Stimulated activated CD4-positive, alpha-beta T cell treated with anti-CD3 and anti-CD28 coated beads, Interleukin-2, amount 100 ng/mL, for 4 hours (primary cell): ENCODE results near the gene TJP3.

ENCODE experiments used
- DNase-seq: peaks from one replicate; pipeline ENCODE4 v3.0.0-alpha.2; 2020; ENCODE audit warnings: low read depth

The TJP3 gene

DNA sequence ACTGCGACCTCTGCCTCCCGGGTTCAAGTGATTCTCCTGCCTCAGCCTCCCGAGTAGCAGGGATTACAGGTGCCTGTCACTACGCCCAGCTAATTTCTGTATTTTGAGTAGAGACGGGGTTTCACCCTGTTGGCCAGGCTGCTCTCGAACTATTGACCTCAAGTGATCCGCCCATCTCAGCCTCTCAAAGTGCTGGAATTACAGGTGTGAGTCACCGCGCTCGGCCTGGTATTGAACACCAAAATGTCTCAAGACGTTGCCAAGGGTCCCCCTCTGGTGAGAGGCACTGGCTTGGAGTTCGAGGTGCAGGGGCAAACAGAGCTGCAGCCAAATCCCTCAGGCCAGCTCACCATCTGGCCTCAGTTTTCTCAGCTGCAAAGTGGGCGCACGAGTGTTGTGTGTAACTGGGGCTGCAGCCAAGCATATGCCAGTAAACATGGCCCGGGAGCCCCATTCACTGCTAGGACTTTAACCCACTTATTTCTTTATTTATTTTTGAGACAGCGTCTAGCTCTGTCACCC, 8.0 kb downstream of the TJP3 start:
- no peak for DNase-seq

DNA sequence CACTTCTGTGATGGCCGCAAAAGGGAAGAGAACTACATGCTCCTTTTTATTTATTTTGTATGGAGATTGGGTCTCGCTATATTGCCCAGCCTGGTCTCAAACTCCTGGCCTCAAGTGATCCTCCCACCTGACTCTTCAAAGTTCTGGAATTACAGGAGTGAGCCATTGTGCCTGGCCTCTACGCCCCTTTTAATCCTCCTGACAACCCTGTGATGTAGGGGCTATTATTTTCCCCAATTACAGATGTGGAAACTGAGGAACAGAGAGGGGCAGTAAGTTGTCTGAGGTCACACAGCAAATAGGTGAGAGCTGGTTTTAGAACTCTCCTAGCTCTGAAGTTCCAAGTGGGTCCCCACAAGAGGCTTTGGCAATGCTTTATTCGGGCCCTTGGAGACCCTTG, 11.7 kb downstream of the TJP3 start:
- no peak for DNase-seq

DNA sequence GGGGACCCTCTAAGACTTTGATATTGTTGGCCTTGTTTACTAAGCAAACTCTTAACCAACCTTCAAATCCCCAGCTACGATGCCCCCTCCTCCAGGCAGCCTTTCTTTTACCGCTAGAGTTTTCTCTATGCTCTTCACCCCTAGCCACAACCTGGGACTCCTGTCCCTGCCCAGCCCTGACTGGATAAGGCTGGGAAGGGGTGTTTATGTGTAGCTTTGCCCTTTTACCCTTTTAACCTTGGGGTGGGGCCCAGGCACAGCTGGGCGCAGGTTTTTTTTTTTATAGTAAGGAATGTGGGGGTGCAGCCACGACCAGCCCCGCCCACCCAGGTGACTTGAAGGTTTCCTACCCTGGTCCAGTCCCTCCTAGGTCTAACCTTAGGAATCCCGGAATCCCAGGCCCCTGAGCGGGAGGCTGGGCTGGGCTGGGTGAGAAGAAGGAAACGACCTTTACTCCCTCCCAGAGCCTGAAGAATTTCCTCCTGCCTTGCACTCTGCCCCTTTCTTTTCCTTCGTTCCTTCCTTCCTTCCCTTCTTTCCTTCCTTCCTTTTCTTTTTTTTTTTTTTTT, 12.2 kb downstream of the TJP3 start:
- DNase-seq: no peak

DNA sequence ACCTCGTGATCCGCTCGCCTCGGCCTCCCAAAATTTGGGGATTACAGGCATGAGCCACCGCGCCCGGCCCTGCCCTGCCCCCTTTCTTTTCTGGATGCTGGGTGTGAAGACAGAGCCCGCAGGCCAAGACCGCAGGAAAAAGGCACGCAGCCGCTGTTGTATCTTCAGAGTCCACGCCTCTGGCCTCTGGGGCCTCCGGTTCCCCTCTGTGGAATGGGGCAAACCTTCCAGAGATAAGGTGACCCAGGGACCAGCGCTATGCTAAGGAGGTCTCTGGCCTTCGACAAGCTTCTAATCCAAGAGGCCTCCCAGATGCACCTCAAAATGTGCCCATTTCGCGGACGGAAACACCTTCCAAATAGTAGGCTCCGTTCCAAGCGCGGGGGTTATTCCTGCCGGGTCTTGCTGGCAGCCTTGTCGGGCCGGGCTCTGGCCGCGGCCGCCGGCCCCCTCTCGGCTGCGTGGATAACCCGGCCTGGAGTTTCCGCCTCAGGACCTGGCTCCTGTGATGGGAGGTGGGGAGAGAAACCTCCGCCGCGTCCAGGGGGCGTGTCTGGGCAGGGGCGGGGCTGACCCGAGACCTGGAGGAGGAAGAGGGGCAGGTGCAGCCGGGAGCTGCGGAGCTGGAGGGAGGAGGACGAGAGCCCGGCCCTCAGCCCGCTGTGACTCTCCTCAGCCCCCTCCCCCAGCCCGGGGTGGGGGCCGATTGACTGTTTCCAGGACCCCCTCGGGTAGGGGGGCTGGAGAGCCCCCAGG, 13.1 kb downstream of the TJP3 start:
- DNase-seq: peak; percentile 77

DNA sequence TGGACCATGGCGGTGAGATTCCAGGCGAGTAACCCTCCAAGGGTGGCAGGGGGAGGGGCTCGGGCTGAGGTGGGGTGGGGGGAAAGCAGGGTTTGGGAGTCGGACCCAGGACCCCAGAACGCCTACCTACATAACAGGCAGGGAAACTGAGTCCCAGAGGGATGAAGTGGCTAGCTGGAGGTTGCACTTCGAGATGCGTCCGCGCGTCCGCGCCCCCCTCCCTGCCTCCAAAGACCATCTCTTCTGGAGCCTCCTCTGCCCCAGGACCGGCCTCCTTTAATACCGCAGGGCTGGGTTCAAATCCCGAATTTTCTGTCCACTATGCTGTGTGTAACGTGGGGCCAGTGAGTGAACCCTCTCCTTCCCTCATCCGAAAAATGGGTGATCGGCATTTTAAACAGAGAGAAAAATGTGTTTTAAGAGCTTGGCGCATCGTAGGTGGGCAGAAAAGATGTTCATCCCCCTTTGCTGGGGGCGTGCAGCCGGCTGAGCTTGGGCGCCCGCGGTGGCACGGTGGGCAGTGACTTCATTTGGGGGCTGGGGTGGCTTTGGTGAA, 13.8 kb downstream of the TJP3 start:
- no peak for DNase-seq

DNA sequence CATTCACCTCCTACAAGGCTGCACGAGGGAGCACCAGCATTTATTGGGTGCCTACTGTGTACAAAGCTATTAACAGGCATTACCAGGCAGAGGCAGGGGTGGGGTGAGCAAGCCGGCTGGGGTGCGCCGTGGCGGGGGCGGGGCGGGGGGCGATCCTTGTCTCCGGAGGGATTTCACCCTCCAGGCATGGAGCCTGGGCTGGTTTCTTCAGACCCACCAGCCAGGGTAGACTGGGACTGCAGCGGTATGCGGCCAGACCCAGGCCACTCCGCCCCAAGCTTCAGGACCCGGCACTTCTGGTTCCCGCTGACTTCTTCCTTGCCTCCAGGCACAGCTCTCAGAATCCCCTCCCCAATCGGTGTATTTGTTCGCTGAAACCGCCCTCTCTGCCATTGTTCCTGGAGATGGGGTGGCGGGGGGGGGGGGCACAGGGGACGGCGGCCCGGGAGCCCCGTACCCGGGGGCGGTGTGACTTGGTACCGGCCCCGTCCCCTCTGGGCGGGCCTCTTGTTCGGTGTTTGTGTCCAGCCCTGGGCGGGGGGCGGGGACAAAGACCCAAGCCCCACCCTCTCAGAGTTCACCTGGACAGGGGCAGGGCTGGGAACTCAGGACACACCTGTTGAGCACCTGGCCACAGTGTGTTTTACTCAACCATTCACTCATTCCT, 14.4 kb downstream of the TJP3 start:
- DNase-seq: no peak

DNA sequence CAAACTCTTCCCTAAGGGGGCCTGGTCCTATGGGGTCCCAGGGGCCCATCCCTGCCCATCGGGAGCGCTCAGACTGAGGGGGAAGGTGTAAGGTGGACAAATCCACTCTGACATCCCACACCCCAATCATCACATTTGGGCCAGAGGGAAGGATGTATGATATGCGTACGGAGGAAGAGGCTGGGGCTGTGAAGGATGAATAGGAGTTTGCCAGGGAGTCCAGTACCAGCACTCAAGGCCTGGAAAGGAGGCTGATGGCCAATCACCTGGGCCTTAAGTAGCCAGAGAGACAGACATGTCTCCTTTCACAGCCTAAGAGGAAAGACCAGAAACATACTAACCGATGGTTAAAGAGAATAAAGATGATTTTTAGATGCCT, 14.9 kb downstream of the TJP3 start:
- DNase-seq: no peak

DNA sequence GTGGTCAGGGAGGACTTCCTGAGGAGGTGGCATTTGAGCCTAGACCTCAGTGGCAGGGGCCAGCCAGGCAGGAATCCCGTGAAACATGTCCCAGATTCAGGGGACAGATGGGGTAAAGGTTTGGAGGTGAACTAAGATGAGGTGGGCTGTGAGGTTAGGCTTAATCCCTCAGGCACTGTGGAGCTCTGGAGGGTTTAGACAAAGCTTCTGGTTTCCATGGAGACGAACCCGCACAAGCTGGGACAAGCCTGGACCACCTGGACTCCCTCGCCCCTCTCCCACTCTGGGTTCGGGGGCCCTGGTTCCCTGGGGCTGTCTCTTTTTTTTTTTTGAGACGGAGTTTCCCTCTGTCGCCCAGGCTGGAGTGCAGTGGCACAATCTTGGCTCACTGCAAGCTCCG, 15.7 kb downstream of the TJP3 start:
- DNase-seq: no peak

DNA sequence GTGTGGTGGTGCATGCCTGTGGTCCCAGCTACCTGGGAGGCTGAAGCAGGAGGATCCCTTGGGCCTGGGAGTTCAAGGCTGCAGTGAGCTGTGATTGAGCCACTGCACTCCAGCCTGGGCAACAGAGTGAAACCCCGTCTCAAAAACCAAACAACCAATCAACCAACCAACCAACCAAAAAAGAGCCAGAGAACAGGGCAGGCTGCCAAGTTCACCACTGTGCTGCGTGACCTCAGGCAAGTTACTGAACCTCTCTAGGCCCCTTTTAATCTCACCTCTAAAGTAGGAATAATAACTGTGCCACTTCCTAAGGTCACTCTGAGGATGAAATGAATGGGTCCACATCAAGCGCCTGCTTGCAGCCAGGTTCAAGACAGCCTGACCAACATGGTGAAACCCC, 16.9 kb downstream of the TJP3 start:
- no peak for DNase-seq

DNA sequence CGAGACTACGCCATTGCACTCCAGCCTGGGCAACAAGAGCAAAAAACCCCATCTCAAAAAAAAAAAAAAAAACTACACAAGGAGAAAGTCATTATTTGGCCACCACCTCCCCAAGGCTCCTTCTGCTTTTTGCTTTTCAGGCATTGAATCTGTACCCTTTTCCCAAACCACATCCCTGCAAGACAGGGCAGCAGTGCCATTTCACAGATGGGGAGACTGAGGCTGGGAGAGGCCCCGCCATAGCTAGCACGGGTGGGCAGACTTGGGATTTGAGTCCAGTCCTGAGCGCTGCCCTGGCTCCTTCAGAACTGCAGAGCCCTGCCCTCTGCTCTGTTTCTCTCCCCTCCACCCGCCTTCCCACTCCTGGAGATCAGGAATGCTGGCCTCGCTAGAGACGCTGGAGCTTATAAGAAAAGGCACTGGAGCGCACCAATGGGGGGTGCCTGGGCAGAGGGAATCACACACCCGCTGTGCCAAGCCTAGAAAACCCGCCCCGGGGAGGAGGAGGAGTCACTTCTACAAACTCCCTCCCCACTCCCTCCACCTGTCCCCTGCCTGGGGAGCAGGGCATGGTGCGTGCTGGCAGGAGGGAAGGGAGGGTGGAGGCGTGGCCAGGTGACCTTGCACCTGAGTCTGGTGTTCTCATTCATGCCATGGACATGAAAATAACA, 17.6 kb downstream of the TJP3 start:
- DNase-seq: no peak

DNA sequence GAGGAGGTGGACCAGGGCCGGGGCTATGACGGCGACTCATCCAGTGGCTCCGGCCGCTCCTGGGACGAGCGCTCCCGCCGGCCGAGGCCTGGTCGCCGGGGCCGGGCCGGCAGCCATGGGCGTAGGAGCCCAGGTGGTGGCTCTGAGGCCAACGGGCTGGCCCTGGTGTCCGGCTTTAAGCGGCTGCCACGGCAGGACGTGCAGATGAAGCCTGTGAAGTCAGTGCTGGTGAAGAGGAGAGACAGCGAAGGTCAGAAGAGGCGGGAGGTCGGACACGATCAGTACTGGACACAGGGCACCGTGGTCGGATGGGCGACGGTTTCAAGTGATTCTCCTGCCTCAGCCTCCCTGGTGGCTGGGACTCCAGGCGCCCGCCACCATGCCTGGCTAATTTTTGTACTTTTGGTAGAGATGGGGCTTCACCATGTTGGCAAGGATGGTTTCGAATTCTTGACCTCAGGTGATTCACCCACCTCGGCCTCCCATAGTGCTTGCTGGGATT, 22.3 kb downstream of the TJP3 start:
- DNase-seq: no peak

DNA sequence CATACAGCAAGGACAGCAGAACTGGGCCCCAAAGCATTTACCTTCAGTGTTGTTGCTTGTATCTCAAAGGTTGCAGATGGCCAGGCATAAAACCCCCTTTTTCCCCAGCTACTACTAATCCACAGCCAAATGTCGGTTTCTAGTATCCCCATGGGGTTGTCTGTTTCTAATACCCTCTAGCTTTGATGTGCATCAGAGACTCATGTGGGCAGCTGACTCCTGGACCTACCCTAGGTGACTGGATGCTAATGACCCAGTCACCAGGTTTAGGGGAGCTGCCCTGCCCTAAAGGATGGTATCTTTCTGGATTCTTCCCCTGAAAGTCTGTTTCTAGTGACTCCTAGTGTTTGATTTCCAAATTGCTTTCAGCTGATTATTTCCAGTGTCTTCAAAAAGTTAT, 23.9 kb downstream of the TJP3 start:
- DNase-seq: no peak

DNA sequence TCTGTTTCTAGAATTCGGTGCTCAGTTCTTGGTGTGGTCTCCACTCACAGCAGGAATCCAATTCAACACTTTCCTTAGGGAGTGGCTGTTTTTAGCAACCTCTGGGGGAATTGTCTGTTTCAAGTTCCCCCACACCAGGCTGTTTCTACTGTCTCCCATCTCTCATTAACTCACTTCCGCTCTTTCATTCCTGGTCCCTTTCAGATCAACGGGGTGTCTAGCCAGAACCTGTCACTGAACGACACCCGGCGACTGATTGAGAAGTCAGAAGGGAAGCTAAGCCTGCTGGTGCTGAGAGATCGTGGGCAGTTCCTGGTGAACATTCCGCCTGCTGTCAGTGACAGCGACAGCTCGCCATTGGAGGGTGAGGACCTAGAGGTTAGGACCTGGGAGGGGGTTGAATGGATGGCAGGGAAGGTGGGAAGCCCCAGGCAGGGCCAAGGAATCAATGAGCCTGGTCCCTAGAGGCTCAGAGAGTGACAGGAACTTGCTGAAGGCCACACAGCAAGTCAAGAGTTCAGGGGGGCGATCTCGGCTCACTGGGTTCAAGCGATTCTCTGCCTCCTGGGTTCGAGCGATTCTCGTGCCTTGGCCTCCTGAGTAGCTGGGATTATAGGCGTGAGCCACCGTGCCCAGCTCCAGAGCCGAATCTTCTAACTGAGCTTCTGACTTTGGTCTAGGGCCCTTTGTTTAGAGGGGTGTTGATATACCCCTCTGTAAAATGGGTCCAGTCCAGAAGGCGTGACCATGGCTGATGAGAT, 25.5 kb downstream of the TJP3 start:
- DNase-seq: no peak

DNA sequence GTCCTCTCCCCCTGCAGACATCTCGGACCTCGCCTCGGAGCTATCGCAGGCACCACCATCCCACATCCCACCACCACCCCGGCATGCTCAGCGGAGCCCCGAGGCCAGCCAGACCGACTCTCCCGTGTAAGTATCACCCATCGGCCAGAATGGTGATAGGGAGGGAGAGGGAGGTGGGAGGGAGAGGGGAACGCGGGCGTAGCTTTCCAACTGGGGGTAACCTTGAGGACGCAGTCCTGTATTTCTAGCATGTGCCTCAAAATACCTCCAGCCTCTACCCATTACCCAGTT, 26.1 kb downstream of the TJP3 start:
- no peak for DNase-seq

DNA sequence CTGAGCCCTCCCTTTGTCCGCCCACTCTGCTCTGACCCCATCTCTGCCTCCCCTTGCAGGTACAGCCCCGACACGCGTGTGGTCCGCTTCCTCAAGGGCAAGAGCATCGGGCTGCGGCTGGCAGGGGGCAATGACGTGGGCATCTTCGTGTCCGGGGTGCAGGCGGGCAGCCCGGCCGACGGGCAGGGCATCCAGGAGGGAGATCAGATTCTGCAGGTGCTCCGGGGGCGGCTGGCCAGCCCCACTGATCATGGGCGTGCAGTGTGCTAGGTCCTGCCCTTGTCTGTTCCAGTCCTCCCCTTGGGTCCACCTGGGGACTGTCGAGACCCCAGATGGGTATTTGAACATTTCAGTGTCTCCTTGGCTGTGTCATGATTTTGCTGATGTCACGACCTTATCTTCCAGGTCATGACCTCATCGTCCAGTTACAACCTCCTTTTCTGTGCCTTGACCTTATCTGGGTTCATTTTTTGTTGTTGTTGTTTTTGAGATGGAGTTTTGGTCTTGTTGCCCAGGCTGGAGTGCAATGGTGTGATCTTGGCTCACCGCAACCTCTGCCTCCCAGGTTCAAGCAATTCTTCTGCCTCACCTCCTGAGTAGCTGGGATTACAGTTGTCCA, 28.0 kb downstream of the TJP3 start:
- DNase-seq: no peak

DNA sequence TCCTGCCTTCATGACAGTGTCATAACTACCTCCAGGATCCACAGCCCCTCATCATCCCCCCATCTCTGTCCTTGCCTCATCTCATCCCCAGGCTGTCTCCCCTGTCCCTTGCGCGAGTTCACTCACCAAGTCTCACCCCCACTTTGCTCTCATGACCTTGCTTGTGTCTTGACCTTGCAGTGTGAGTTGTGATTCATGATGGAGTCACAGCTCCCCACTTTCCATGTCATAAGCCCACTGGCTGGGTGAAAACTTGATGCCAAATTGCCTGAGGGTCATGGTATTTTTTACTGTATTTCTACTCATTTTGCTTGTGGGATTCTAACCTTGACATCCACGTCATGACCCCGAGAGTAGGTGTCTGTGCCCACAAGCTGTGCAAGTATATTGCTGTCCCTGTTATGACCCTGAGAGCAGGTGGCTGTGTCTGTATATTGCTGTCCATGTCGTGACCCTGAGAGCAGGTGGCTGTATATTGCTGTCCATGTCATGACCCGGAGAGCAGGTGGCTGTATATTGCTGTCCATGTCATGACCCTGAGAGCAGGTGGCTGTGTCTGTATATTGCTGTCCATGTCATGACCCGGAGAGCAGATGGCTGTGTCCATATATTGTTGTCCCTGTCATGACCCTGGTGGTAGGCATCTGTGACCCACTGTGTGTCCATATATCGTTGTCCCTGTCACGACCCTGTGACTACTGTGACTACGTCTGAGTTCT, 29.5 kb downstream of the TJP3 start:
- DNase-seq: no peak

DNA sequence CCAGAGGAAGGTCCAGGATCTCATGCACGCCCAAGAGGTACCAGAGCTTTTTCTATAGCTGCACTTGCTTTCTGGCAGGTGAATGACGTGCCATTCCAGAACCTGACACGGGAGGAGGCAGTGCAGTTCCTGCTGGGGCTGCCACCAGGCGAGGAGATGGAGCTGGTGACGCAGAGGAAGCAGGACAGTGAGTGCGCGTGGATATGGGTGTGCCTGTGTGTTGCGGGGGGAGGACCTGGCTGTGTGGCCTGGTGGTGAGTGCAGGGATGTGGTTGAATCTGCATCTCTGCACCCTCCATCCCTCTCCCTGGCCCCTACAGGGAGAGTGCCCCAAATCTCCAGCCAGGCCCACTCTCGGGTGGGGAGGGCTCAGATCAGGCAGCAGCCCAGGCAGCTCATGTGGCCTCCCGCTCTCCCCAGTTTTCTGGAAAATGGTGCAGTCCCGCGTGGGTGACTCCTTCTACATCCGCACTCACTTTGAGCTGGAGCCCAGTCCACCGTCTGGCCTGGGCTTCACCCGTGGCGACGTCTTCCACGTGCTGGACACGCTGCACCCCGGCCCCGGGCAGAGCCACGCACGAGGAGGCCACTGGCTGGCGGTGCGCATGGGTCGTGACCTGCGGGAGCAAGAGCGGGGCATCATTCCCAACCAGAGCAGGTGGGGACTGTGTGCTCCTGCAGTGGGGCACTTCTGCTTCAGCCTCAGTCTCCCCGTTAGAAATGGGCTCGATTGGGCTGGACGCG, 30.5 kb downstream of the TJP3 start:
- no peak for DNase-seq

DNA sequence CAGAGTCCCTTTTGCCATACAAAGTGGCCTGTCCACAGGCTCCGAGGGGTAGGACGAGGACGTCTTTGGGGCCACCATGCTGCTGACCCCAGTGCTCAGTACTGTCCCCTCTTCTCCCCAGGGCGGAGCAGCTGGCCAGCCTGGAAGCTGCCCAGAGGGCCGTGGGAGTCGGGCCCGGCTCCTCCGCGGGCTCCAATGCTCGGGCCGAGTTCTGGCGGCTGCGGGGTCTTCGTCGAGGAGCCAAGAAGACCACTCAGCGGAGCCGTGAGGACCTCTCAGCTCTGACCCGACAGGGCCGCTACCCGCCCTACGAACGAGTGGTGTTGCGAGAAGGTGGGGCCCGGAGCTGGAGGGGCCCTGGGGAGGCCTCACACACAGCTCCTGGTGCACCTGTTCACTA, 32.2 kb downstream of the TJP3 start:
- DNase-seq: no peak

DNA sequence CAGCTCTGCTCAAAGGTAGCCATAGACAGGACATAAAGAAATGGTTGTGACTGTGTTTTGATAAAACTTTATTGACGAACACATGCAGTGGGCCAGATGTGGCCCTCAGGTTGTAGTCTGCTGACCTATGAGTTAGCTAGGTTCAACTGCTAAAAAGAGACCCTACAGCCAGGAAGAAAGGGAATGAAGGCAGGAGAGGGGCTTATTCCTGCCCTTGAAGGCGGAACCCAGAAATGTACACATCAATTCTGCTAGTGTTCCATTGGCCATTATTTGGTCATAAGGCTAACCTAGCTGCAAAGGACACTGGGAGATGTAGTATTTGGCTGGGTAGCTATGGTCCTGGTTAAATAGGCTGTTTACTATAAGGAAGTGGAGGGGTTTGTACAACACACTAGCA, 35.3 kb downstream of the TJP3 start:
- DNase-seq: no peak
